Measurements from ENCODE around the gene SLF1.
A peak's percentile ranks its signal among the peaks of the same experiment; 100 is the strongest.

SLF1 gene

DNA sequence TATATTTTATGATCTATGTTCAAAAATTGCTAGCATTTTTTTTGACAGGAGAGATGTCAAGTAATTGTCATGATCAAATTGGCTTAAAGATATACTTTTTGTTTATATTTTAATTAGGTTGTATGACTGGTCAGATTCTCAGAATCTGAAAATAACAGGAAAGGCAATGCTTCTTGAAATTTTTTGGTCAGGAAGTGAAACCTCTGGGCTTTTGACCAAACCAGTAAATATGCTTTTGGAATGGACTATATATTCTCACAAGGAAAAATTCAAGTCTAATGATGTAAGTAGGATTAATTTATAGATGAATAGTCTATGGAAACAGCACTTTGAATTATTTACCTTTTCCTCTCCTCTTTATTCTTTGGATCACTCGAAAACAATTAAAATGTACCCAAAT, 52.3 kb downstream of the SLF1 start:
- TF ChIP-seq, protein P1, sequence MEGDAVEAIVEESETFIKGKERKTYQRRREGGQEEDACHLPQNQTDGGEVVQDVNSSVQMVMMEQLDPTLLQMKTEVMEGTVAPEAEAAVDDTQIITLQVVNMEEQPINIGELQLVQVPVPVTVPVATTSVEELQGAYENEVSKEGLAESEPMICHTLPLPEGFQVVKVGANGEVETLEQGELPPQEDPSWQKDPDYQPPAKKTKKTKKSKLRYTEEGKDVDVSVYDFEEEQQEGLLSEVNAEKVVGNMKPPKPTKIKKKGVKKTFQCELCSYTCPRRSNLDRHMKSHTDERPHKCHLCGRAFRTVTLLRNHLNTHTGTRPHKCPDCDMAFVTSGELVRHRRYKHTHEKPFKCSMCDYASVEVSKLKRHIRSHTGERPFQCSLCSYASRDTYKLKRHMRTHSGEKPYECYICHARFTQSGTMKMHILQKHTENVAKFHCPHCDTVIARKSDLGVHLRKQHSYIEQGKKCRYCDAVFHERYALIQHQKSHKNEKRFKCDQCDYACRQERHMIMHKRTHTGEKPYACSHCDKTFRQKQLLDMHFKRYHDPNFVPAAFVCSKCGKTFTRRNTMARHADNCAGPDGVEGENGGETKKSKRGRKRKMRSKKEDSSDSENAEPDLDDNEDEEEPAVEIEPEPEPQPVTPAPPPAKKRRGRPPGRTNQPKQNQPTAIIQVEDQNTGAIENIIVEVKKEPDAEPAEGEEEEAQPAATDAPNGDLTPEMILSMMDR (IDR thresholded peaks at IDR 0.05), result no peak
- DNase-seq, result no peak
- H3K27ac Mint-ChIP-seq, result no peak overlapping the region
- no peak overlapping the region for H3K4me3 Mint-ChIP-seq
- H3K4me1 Mint-ChIP-seq, result no peaks in the 10 kb centered on the region
- no peaks in the 10 kb centered on the region for H3K9me3 Mint-ChIP-seq
- no peaks in the 10 kb centered on the region for H3K27me3 Mint-ChIP-seq (ENCODE audit: low read depth, poor library complexity)
- H3K36me3 Mint-ChIP-seq (ENCODE audit: low read depth), result peaks cover 28% of the 10 kb centered on the region

DNA sequence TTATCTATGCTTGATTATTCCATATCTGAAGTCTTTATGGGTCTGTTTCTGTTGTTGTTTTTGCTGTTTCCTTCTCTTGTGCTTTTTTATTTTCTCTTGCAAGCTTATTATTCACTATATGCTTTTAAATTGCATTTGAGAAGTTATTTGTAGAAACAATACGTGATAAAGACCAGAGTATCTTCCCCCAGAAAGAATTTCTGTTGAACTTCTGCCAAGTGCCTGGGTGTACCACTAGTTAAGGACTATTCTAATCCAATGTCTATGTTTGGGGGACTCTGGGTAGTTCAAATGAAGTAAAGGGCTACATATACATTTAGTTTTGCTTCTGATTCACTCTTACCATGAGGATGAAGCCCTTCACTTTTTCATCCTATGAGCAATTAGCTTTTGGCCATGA, 54.3 kb downstream of the SLF1 start:
- TF ChIP-seq, protein P1 (IDR thresholded peaks at IDR 0.05), result no peak

DNA sequence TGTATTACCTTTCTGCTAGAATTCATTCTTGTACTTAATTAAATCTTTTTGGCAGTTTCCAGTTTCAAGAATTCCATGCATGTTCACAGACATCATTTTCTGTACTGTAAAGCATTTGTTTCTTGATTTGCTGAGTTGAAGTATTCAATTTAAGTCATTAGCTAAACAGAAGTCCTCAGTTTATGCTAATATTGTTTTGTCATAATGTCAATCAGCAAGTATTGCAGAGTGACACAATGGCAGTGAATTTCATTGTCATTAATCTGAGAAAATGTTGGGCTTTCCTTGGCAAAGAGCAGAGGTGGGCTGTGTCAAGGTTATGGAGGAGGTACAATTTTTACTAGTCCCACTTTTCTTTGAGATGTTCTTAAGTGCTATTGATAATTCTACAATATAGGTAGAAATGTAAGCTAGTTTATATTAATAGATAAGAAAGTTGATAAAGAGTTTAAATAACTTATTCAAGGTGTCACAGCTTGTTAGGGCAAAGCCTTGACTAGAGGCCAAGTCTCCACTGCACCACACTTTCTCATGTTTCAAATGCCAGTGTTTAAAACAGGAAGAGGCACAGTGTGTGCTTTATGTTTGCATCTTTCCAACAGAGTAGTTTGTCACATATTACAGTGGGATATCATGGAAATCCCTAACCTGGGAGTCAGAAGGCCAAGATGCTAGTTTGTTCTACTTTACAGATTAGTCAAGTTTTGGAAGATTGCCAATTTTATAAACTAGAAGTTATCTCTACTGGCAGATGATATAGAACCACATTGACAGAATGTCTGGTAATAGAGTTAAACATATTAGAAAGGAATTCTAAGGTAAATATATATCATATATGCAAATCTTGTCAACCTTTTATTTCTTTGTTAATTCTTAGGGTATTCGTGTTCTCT, 56.3 kb downstream of the SLF1 start:
- Mint-ChIP-seq H3K4me1 (peaks cover 4% of the 10 kb centered on the region), H3K9me3 (no peaks in the 10 kb centered on the region), H3K27me3 (ENCODE audit: low read depth, poor library complexity) (peaks cover 3% of the 10 kb centered on the region), H3K27ac (no peak overlapping the region), H3K4me3 (no peak overlapping the region), H3K36me3 (ENCODE audit: low read depth) (peaks cover 20% of the 10 kb centered on the region)
- DNase-seq, result no peak
- TF ChIP-seq, protein P1 (IDR thresholded peaks at IDR 0.05), result no peak

More for the DNA sequence above, 54.3 kb downstream of the SLF1 start:
- DNase-seq, result no peak
- H3K4me1 Mint-ChIP-seq, result no peaks in the 10 kb centered on the region
- peaks cover 16% of the 10 kb centered on the region for H3K36me3 Mint-ChIP-seq (ENCODE audit: low read depth)
- H3K27ac Mint-ChIP-seq, result no peak overlapping the region
- H3K27me3 Mint-ChIP-seq (ENCODE audit: low read depth, poor library complexity), result no peaks in the 10 kb centered on the region
- no peaks in the 10 kb centered on the region for H3K9me3 Mint-ChIP-seq
- no peak overlapping the region for H3K4me3 Mint-ChIP-seq

GRCh38 chr5:94675965-94676618, 57.6 kb downstream of the SLF1 start:
- H3K27ac Mint-ChIP-seq, result peak overlapping the region; percentile 48
- H3K9me3 Mint-ChIP-seq, result no peaks in the 10 kb centered on the region
- H3K27me3 Mint-ChIP-seq (ENCODE audit: low read depth, poor library complexity), result peaks cover 3% of the 10 kb centered on the region
- TF ChIP-seq, protein P1 (IDR thresholded peaks at IDR 0.05), result no peak
- peaks cover 5% of the 10 kb centered on the region for H3K4me1 Mint-ChIP-seq
- H3K36me3 Mint-ChIP-seq (ENCODE audit: low read depth), result peaks cover 21% of the 10 kb centered on the region
- H3K4me3 Mint-ChIP-seq, result no peak overlapping the region
- DNase-seq, result no peak

- no peak overlapping the region for H3K4me3 Mint-ChIP-seq
- TF ChIP-seq, protein P1 (IDR thresholded peaks at IDR 0.05), result no peak
- no peak for DNase-seq
- H3K9me3 Mint-ChIP-seq, result no peaks in the 10 kb centered on the region
- H3K27me3 Mint-ChIP-seq (ENCODE audit: low read depth, poor library complexity), result peaks cover 1% of the 10 kb centered on the region
- peaks cover 62% of the 10 kb centered on the region for H3K36me3 Mint-ChIP-seq (ENCODE audit: low read depth)
- H3K27ac Mint-ChIP-seq, result peak overlapping the region; percentile 62
- H3K4me1 Mint-ChIP-seq, result peaks cover 5% of the 10 kb centered on the region
These were observed 64.5 kb downstream of the SLF1 start for GRCh38 chr5:94682814-94683520.
